GM12801 (cell line): ENCODE data around the gene HS3ST5.

Source experiments
- TF ChIP-seq, protein P1 (sequence below): IDR thresholded peaks from one replicate; pipeline ENCODE4 v1.5.1; 2011; ENCODE audit warnings: control low read depth; ENCODE audit not compliant: insufficient read length; ENCODE audit errors: extremely low read depth

Gene HS3ST5

DNA sequence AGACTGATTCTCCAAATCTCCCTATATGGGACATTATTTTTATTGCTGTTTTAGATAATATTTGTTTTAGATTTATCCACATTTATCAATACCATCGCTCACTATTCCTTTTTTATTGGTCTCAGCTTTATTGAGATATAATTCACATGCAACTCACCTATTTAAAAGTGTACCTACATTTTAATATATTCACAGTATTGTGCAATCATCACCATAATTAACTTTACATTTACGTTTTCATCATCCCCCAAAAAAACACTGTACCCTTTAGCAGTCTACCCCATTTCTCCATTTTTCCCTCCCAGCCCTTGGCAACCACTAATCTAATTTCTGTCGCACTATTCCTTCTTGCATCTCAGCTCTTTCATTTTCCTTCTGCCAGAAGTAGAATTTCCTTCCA lies 261.1 kb downstream of the HS3ST5 start:
- TF ChIP-seq, protein P1, sequence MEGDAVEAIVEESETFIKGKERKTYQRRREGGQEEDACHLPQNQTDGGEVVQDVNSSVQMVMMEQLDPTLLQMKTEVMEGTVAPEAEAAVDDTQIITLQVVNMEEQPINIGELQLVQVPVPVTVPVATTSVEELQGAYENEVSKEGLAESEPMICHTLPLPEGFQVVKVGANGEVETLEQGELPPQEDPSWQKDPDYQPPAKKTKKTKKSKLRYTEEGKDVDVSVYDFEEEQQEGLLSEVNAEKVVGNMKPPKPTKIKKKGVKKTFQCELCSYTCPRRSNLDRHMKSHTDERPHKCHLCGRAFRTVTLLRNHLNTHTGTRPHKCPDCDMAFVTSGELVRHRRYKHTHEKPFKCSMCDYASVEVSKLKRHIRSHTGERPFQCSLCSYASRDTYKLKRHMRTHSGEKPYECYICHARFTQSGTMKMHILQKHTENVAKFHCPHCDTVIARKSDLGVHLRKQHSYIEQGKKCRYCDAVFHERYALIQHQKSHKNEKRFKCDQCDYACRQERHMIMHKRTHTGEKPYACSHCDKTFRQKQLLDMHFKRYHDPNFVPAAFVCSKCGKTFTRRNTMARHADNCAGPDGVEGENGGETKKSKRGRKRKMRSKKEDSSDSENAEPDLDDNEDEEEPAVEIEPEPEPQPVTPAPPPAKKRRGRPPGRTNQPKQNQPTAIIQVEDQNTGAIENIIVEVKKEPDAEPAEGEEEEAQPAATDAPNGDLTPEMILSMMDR: no peak

DNA sequence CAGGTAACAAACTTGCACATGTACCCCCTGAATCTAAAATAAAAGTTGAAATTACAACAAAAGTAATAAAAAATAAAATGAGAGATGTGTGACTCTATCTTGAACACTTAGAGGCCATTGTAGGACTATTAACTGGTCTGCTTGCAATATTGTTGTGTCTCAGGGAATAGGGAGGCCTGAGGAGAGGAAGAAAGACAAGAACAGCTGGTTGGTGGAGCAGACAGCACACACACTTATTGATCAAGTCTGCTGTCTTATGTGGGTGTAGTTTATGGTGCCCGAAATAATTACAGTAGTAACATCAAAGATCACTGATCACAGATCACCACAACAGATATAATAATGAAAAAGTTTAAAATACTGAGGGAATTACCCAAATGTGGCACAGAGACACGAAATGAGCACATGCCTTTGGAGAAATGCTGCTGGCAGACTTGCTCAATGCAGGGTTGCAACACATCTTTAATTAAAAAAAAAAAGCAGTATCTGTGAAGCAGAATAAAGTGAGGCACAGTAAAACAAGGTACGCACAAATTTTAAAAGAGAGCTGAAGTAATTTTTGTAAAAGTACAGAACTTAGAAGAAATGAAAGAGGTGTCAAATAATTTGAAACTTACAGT lies 261.8 kb downstream of the HS3ST5 start:
- TF ChIP-seq, protein P1: no peak

DNA sequence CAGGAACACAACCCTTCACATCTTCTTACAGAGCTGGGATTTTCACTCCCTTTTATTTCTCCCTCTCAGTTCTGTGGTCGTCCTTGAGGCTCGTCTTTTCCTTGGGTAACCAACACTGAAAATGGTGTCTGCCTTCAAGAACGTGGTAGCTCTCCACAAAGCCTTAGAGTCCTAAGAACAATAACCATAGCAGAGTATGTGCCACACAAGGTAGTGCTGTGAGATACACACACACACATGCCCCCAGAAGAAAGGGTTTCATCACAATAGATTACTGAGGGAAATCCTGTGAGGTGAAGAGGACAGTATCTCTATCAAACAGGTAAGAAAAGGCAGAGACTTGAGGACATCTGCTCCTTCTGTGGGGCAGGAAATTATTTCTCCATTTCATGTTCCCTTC lies 267.0 kb downstream of the HS3ST5 start:
- TF ChIP-seq, protein P1: no peak

DNA sequence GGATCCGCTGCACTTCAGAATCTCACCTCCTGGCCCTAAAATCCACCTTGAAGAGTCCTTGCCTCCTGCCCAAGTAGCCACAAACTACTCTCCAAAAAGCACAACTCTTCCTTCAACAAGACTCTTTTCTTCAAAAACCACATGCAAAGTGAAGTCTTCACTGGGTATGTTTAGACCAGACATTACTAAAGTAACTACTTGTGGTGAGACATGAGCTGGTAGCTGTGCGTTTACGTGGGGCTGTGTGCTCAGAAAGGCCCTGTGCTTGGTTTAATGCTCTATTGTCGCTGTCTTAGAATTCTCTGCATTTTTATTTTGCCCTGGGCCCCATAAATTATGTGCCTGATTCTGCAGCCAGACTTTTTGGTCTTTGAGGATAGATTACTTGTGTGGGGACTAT lies 267.5 kb downstream of the HS3ST5 start:
- TF ChIP-seq, protein P1: no peak

DNA sequence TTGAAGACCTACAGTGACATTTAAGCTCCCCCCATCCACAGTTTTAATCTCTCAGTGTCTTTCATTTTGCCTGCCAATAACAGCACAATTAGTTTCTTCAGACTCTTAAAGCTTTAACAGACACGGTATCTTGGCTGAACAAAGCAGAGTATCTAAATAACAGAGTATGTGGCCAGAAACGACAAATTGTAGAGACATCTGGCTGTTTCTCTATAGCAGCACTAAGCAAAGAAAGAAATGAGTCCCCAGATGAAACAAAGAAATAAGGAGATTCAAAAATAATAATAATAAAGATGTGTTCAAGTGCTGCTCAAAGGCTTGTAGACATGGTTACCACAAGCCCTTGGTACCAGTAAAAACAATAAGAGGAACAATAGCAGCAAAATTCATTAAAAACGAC lies 274.1 kb downstream of the HS3ST5 start:
- TF ChIP-seq, protein P1: no peak

DNA sequence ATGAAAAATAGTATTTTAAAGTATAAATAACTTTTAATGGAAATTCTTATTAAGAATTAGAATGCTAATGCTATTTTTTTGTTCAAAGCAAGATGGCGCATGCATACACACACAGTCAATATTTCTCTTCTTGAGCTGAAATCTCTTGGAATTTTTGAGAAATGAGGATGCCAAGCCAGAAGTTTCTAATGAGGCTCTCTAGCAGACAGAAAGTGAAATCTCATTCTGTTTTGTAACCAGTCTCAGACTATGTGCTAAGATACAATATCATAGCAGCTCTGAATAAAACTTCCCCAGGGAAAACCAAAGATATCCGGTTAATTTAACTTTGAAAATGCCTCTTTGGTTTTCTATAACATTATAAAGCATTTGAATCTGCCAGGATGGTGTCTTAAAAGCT lies 274.7 kb downstream of the HS3ST5 start:
- TF ChIP-seq, protein P1: no peak

DNA sequence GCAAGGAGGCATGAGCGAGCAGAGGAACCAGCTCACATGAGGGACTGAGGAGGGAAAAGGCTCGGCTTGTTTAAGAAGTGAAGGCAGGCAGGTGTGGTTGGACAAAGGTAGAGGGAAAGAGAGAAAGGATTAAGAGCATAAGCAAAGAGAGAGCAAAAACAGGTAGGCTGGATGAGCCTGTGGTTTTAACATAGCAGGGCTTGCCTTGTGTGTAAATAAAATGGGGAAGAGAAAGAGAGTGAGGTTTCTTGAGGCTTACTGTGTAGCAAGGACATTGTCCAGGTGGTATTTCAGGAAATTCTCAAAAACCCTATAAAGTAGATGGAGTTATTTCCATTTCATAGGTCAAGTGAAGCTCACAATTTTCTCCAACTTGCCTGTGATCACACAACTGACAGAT lies 278.0 kb downstream of the HS3ST5 start:
- TF ChIP-seq, protein P1: no peak

DNA sequence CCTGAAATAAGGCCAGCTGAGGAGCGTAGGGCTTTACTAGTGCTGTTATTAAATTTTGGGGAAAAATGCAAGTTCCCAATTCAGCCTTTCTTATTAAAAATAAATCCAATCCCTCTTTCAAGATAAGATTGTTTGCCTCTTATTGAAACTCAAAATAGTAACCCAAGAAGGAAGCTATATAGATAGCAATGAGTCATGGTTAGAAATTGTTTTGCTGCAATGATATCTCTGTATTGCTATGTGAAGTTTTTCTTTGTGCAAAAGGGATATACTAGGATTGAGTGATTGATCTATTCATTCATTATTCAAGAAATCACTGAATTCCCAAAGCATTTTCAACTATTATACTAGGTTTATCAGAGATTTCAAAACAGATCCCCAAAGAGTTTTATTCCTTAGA lies 278.9 kb downstream of the HS3ST5 start:
- TF ChIP-seq, protein P1: no peak
